B cell (primary cell): ENCODE results near the gene HASPIN. TPM values are rescaled to one million over a fixed set of nuclear protein-coding genes. Genes with fewer than 3 reads are reported as not detected.
A peak's percentile ranks its signal among the peaks of the same experiment; 100 is the strongest.

Source experiments
- ATAC-seq: fragments of 200-7000 bp; cut with Tn5 transposase; one replicate; pipeline ENCODE4 v1.10.0; 2021; ENCODE audit warnings: low read depth, mild to moderate bottlenecking, moderate number of reproducible peaks, moderate library complexity
- CTCF ChIA-PET: fragments of 350-600 bp; sonication (Branson Sonifier 250); formaldehyde crosslinking; loops from one replicate; lab custom pipeline; 2021; ENCODE audit warnings: antibody characterized with exemption, inconsistent platforms; lab: Charles Lee
- POLR2A ChIA-PET: fragments of 350-600 bp; sonication (Branson Sonifier 250); formaldehyde crosslinking; loops from one replicate; lab custom pipeline; 2021; ENCODE audit warnings: antibody characterized with exemption; lab: Charles Lee
- DNase-seq: peaks from one replicate; pipeline ENCODE4 v3.0.0; 2013
- H2AFZ ChIP-seq: 2 replicates; pipeline ENCODE4 v1.6.1; 2012; ENCODE audit warnings: mild to moderate bottlenecking, low read depth, low read length; ENCODE audit not compliant: insufficient read depth, poor library complexity, severe bottlenecking
- H3K27ac ChIP-seq, 2 donors: 1 replicate in 1 of 2; 2 replicates in 1 of 2; pipeline ENCODE4 v1.5.1; 2012 to 2013; ENCODE audit warnings: low read length in 2 of 2, mild to moderate bottlenecking in 2 of 2, moderate library complexity in 1 of 2
- H3K27me3 ChIP-seq, 4 experiments: fragments of 200-600 bp in 1 of 4; sonication (generic) in 1 of 4; replicated peaks in 1 of 4; 1 replicate in 2 of 4; 2 replicates in 2 of 4; pipeline versions ENCODE4 v1.6.1 to v1.7.0; 2013 to 2016; ENCODE audit warnings: low read length in 3 of 4, mild to moderate bottlenecking in 2 of 4, mixed read lengths in 1 of 4, moderate library complexity in 1 of 4; ENCODE audit not compliant: insufficient read depth in 4 of 4, control insufficient read depth in 3 of 4; ENCODE audit errors: control extremely low read depth in 1 of 4
- H3K36me3 ChIP-seq, 2 experiments: replicated peaks in 1 of 2; 1 replicate in 1 of 2; 2 replicates in 1 of 2; pipeline versions ENCODE4 v1.6.1 to v1.7.1; 2013; ENCODE audit warnings: low read length in 1 of 2; ENCODE audit not compliant: insufficient read depth in 2 of 2, control insufficient read depth in 1 of 2; ENCODE audit errors: control extremely low read depth in 1 of 2, extremely low read depth in 1 of 2
- H3K4me1 ChIP-seq, 2 donors: fragments of 200-600 bp in 1 of 2; sonication (generic) in 1 of 2; 1 replicate in 1 of 2; 2 replicates in 1 of 2; pipeline versions ENCODE4 v1.5.1 to v1.6.1; 2013 to 2017; ENCODE audit warnings: low read length in 2 of 2; ENCODE audit not compliant: control insufficient read depth in 2 of 2, insufficient read depth in 2 of 2
- H3K4me2 ChIP-seq: replicated peaks from 2 replicates; pipeline ENCODE3; 2012; ENCODE audit warnings: mild to moderate bottlenecking, low read depth, low read length; ENCODE audit not compliant: poor library complexity, severe bottlenecking
- H3K4me3 ChIP-seq, 5 experiments: fragments of 200-600 bp in 1 of 5; sonication (generic) in 1 of 5; 1 replicate in 3 of 5; 2 replicates in 2 of 5; pipeline versions ENCODE4 v1.5.1 to v1.7.0; 2011 to 2016; ENCODE audit warnings: low read length in 4 of 5, mild to moderate bottlenecking in 4 of 5, low read depth in 2 of 5, control low read depth in 1 of 5, moderate library complexity in 1 of 5; ENCODE audit not compliant: insufficient read depth in 1 of 5; ENCODE audit errors: control extremely low read depth in 1 of 5, extremely low read depth in 1 of 5
- H3K79me2 ChIP-seq: fragments of 200-600 bp; sonication (generic); one replicate; pipeline ENCODE4 v1.6.0; 2016; ENCODE audit warnings: low read length; ENCODE audit not compliant: control insufficient read depth, insufficient read depth
- H3K9ac ChIP-seq: fragments of 200-600 bp; sonication (generic); 2 replicates; pipeline ENCODE4 v1.6.1; 2017; ENCODE audit warnings: mild to moderate bottlenecking, low read length, moderate library complexity
- H3K9me3 ChIP-seq, 3 donors: one replicate each; pipeline versions ENCODE4 v1.6.1 to v1.7.1; 2013; ENCODE audit warnings: low read length in 2 of 3; ENCODE audit not compliant: control insufficient read depth in 2 of 3, insufficient read depth in 1 of 3; ENCODE audit errors: control extremely low read depth in 1 of 3
- H4K20me1 ChIP-seq: 2 replicates; pipeline ENCODE4 v1.6.0; 2012; ENCODE audit warnings: mild to moderate bottlenecking, low read length; ENCODE audit not compliant: insufficient read depth, control insufficient read depth, poor library complexity, severe bottlenecking
- H3K27ac Mint-ChIP-seq: one replicate; pipeline ENCODE4 v1.8.0; 2021; ENCODE audit warnings: mixed read lengths
- H3K27me3 Mint-ChIP-seq: one replicate; pipeline ENCODE4 v1.8.0; 2021; ENCODE audit warnings: mixed read lengths
- H3K4me1 Mint-ChIP-seq: one replicate; pipeline ENCODE4 v1.8.0; 2021; ENCODE audit warnings: mixed read lengths
- H3K4me3 Mint-ChIP-seq: one replicate; pipeline ENCODE4 v1.8.0; 2021; ENCODE audit warnings: mixed read lengths
- H3K9me3 Mint-ChIP-seq: one replicate; pipeline ENCODE4 v1.8.0; 2022; ENCODE audit warnings: mixed read lengths; ENCODE audit not compliant: insufficient read depth
- CTCF ChIP-seq: fragments of 200-600 bp; IDR thresholded peaks from one replicate; pipeline ENCODE4 v1.8.0; 2022; ENCODE audit warnings: antibody characterized with exemption, mild to moderate bottlenecking
- EZH2 ChIP-seq: IDR thresholded peaks from 2 replicates; pipeline ENCODE4 v1.6.1; 2012; ENCODE audit warnings: borderline replicate concordance, low read depth, mild to moderate bottlenecking, moderate library complexity, low read length; ENCODE audit not compliant: insufficient read depth, poor library complexity, severe bottlenecking
- WGBS: methylation state at CpG from one replicate; pipeline ENCODE4 v1.1.5; 2013; ENCODE audit warnings: missing lambda C conversion rate; ENCODE audit not compliant: insufficient coverage; 5-methylcytosine and 5-hydroxymethylcytosine counted together
- intact Hi-C: fragments of 100-400 bp; cut with micrococcal nuclease; formaldehyde crosslinking; loops from one replicate; pipeline ENCODE4 v1.10.0; 2022
- polyA plus RNA-seq: library from polyadenylated mRNA; depleted of rRNA; stranded (reverse); fragments of >200 nt; gene quantifications from 2 replicates; pipeline ENCODE4 v1.2.3, GENCODE V29; 2012
- total RNA-seq, 2 donors: library from RNA; stranded (reverse); fragments of 120-200 nt in 1 of 2; gene quantifications; 1 replicate in 1 of 2; 2 replicates in 1 of 2; pipeline versions ENCODE4 v1.2.3 to v1.2.4, GENCODE V29; 2013 to 2022

HASPIN gene
- total and polyA plus RNA-seq, 2 donors (not counting 1 experiment from before 2014, with no cell fraction given) = 0.28 to 3.1 TPM

- ATAC-seq (peak; percentile 18), DNase-seq (peak; percentile 77)
- WGBS = 64% methylated on average over 18 of the region's 19 CpGs
- peaks cover 66 to 74% of the 10 kb centered on the region in 2 donors for H3K4me1 ChIP-seq
- no peak overlapping the region for H2AFZ ChIP-seq
- CTCF ChIA-PET = interaction anchor here (1.3 to 5.0 kb wide), 2 partner anchors 45 to 49 kb away, joined by 5 to 27 read pairs; no protein-coding TSS in a partner anchor
- peaks cover 52% of the 10 kb centered on the region for H3K79me2 ChIP-seq
- H3K9ac ChIP-seq = peak overlapping the region; percentile 31
- H3K4me1 Mint-ChIP-seq = peaks cover 67% of the 10 kb centered on the region
- H4K20me1 ChIP-seq = peaks cover 65% of the 10 kb centered on the region
- H3K27ac ChIP-seq = peak overlapping the region; percentile 41 to 58
- H3K36me3 ChIP-seq = peaks cover 0 to 63% of the 10 kb centered on the region in 2 experiments
- peak overlapping the region; percentile 80 for H3K4me2 ChIP-seq
- no peaks in the 10 kb centered on the region for H3K27me3 Mint-ChIP-seq
- POLR2A ChIA-PET = interaction anchor here (0.5 to 1.3 kb wide), 4 partner anchors 25 to 71 kb away, joined by 3 to 8 read pairs (median 4); no protein-coding TSS in a partner anchor
- H3K4me3 ChIP-seq = peak overlapping the region in 3 of 5 experiments; percentile 24 to 37 (median 33)
- TF ChIP-seq EZH2 (no peak), CTCF (no peak)
- H3K9me3 Mint-ChIP-seq = no peaks in the 10 kb centered on the region
- peak overlapping the region; percentile 83 for H3K4me3 Mint-ChIP-seq
- H3K27me3 ChIP-seq = no peaks in the 10 kb centered on the region
- peaks cover 0 to 7% (median 0%) of the 10 kb centered on the region in 3 donors for H3K9me3 ChIP-seq
- intact Hi-C loops = no loop called here
- H3K27ac Mint-ChIP-seq = peak overlapping the region; percentile 96
These were observed 35.6 kb upstream of the HASPIN start for GRCh38 chr17:3688027-3688553.

- peak; percentile 57 for ATAC-seq
- Histone ChIP-seq H3K79me2 (peaks cover 55% of the 10 kb centered on the region), H3K27me3 (no peaks in the 10 kb centered on the region), H2AFZ (no peak overlapping the region), H3K4me3 (peak overlapping the region in 3 of 5 experiments; percentile 4 to 33 (median 24)), H3K9ac (peak overlapping the region; percentile 25), H3K4me1 (peaks cover 61 to 72% of the 10 kb centered on the region in 2 donors), H3K4me2 (peak overlapping the region; percentile 80), H3K27ac (peak overlapping the region; percentile 49 to 58), H3K9me3 (peaks cover 0 to 4% (median 0%) of the 10 kb centered on the region in 3 donors), H3K36me3 (peaks cover 0 to 60% of the 10 kb centered on the region in 2 experiments), H4K20me1 (peaks cover 57% of the 10 kb centered on the region)
- intact Hi-C loops = no loop called here
- Mint-ChIP-seq H3K4me1 (peaks cover 66% of the 10 kb centered on the region), H3K27ac (peak overlapping the region; percentile 96), H3K4me3 (peak overlapping the region; percentile 83), H3K9me3 (no peaks in the 10 kb centered on the region), H3K27me3 (no peaks in the 10 kb centered on the region)
- WGBS = 67% methylated on average over 9 of the region's 14 CpGs
- peak; percentile 56 for DNase-seq
- no peak for TF ChIP-seq EZH2
- TF ChIP-seq CTCF = no peak
- ChIA-PET CTCF (interaction anchor here (0.6 to 5.0 kb wide), 3 partner anchors 23 to 49 kb away, joined by 3 to 27 read pairs (median 5); no protein-coding TSS in a partner anchor), POLR2A (interaction anchor here (0.6 to 1.0 kb wide), 2 partner anchors 24 to 49 kb away, joined by 4 to 5 read pairs; no protein-coding TSS in a partner anchor)
These were observed 34.8 kb upstream of the HASPIN start for GRCh38 chr17:3688852-3689261.
